GM23338 (cell line): ENCODE data around the gene AOPEP. TPM values are rescaled to one million over a fixed set of nuclear protein-coding genes. Genes with fewer than 3 reads are reported as not detected.
"Not testable (repeated sequence)": the region's sequence is repeated elsewhere in the genome, so short reads cannot be mapped to it uniquely, and the experiment has no call there.

Source experiments
- ATAC-seq: fragments of 200-7000 bp; cut with Tn5 transposase; 3 replicates; pipeline ENCODE4 v1.9.1; 2020
- DNase-seq: peaks from one replicate; pipeline ENCODE4 v3.0.0-alpha.2; 2015; ENCODE audit warnings: low spot score
- H2AFZ ChIP-seq: fragments of 200-600 bp; sonication (generic); 2 replicates; pipeline ENCODE4 v1.8.0; 2016; ENCODE audit warnings: antibody characterized with exemption, mild to moderate bottlenecking, moderate library complexity
- H3F3A ChIP-seq: fragments of 200-600 bp; sonication (generic); replicated peaks from 2 replicates; pipeline ENCODE4 v1.8.0; 2017; ENCODE audit warnings: antibody characterized with exemption, mixed run types, low read depth
- H3K27ac ChIP-seq: fragments of 200-600 bp; sonication (generic); 2 replicates; pipeline ENCODE4 v1.6.1; 2016; ENCODE audit warnings: low read depth
- H3K27me3 ChIP-seq: fragments of 200-600 bp; sonication (generic); 2 replicates; pipeline ENCODE4 v1.8.0; 2016; ENCODE audit warnings: mild to moderate bottlenecking, mixed run types, moderate library complexity; ENCODE audit not compliant: insufficient read depth
- H3K36me3 ChIP-seq: fragments of 200-600 bp; sonication (generic); 2 replicates; pipeline ENCODE4 v1.8.0; 2016; ENCODE audit warnings: mild to moderate bottlenecking; ENCODE audit not compliant: insufficient read depth
- H3K4me1 ChIP-seq: fragments of 200-600 bp; sonication (generic); 2 replicates; pipeline ENCODE4 v1.8.0; 2016; ENCODE audit warnings: mild to moderate bottlenecking, moderate library complexity; ENCODE audit not compliant: insufficient read depth
- H3K4me2 ChIP-seq: fragments of 200-600 bp; sonication (generic); 2 replicates; pipeline ENCODE4 v1.7.1; 2017; ENCODE audit warnings: mixed run types
- H3K4me3 ChIP-seq: fragments of 200-600 bp; sonication (generic); 2 replicates; pipeline ENCODE4 v1.6.1; 2016; ENCODE audit warnings: mixed run types
- H3K79me2 ChIP-seq: fragments of 200-600 bp; sonication (generic); replicated peaks from 2 replicates; pipeline ENCODE4 v1.8.0; 2017; ENCODE audit warnings: mild to moderate bottlenecking; ENCODE audit not compliant: insufficient read depth
- H3K9me2 ChIP-seq: fragments of 200-600 bp; sonication (generic); 2 replicates; pipeline ENCODE4 v1.8.0; 2017; ENCODE audit not compliant: insufficient read depth
- H4K20me1 ChIP-seq: fragments of 200-600 bp; sonication (generic); replicated peaks from 2 replicates; pipeline ENCODE4 v1.8.0; 2017; ENCODE audit warnings: mild to moderate bottlenecking; ENCODE audit not compliant: insufficient read depth
- H3K27ac Mint-ChIP-seq: 2 replicates; pipeline ENCODE4 v1.8.0; 2020; ENCODE audit warnings: inconsistent platforms, mild to moderate bottlenecking, moderate library complexity, mixed read lengths
- H3K27me3 Mint-ChIP-seq: 3 replicates; pipeline ENCODE4 v1.8.0; 2022; ENCODE audit warnings: low read depth, mild to moderate bottlenecking, moderate library complexity, mixed read lengths, inconsistent platforms; ENCODE audit not compliant: insufficient read depth, poor library complexity
- H3K36me3 Mint-ChIP-seq: 3 replicates; pipeline ENCODE4 v1.8.0; 2021; ENCODE audit warnings: low read depth, mild to moderate bottlenecking, inconsistent platforms, moderate library complexity, mixed read lengths
- H3K4me1 Mint-ChIP-seq: 3 replicates; pipeline ENCODE4 v1.8.0; 2020; ENCODE audit warnings: mild to moderate bottlenecking, inconsistent platforms, mixed read lengths
- H3K4me3 Mint-ChIP-seq: 3 replicates; pipeline ENCODE4 v1.8.0; 2021; ENCODE audit warnings: moderate library complexity, mild to moderate bottlenecking, inconsistent platforms, mixed read lengths
- H3K9me3 Mint-ChIP-seq: 3 replicates; pipeline ENCODE4 v1.8.0; 2020; ENCODE audit warnings: moderate library complexity, mild to moderate bottlenecking, inconsistent platforms, mixed read lengths
- CREB1 ChIP-seq: fragments of 250-450 bp; sonication (Bioruptor Pico); IDR thresholded peaks from 2 replicates; pipeline ENCODE4 v1.5.0; 2020; ENCODE audit warnings: low read depth, mild to moderate bottlenecking, moderate library complexity
- EZH2 ChIP-seq: fragments of 200-600 bp; sonication (generic); IDR thresholded peaks from one replicate; pipeline ENCODE4 v1.8.0; 2017; ENCODE audit warnings: antibody characterized with exemption, mild to moderate bottlenecking, low read depth; ENCODE audit not compliant: unreplicated experiment
- EZH2phosphoT487 ChIP-seq: fragments of 200-600 bp; sonication (generic); IDR thresholded peaks from one replicate; pipeline ENCODE4 v1.8.1; 2018; ENCODE audit warnings: antibody characterized with exemption; ENCODE audit not compliant: unreplicated experiment
- JUNB ChIP-seq: IDR thresholded peaks from one replicate; pipeline ENCODE4 v1.6.1; 2016; ENCODE audit warnings: antibody characterized with exemption; ENCODE audit not compliant: unreplicated experiment
- NANOG ChIP-seq: IDR thresholded peaks from 2 replicates; pipeline ENCODE4 v1.6.1; 2016; ENCODE audit warnings: antibody characterized with exemption, borderline replicate concordance
- POLR2AphosphoS5 ChIP-seq: IDR thresholded peaks from 2 replicates; pipeline ENCODE4 v1.6.1; 2016; ENCODE audit warnings: antibody characterized with exemption, low read depth
- STAT1 ChIP-seq: IDR thresholded peaks from one replicate; pipeline ENCODE4 v1.6.1; 2016; ENCODE audit warnings: antibody characterized with exemption; ENCODE audit not compliant: unreplicated experiment
- ZNF114 ChIP-seq: fragments of 250-450 bp; sonication (Bioruptor Pico); IDR thresholded peaks from 2 replicates; pipeline ENCODE4 v1.5.0; 2020; ENCODE audit warnings: mild to moderate bottlenecking, moderate library complexity
- ZNF331 ChIP-seq: fragments of 250-450 bp; sonication (Bioruptor Pico); IDR thresholded peaks from 2 replicates; pipeline ENCODE4 v1.5.0; 2020; ENCODE audit warnings: low read depth, mild to moderate bottlenecking, moderate library complexity
- polyA plus RNA-seq: library from polyadenylated mRNA; unstranded; fragments of >200 nt; fragmentation: Nextera tagmentation; extraction: Ambion mirVana; gene quantifications from 2 replicates; pipeline ENCODE4 v1.2.1, GENCODE V29; 2016
- total RNA-seq: library from RNA; depleted of rRNA; stranded (reverse); fragments of >200 nt; shearing (Covaris generic); gene quantifications from 2 replicates; pipeline ENCODE4 v1.2.3, GENCODE V29; 2014
- TF ChIP-seq, protein P1 (sequence below): IDR thresholded peaks from 2 replicates; pipeline ENCODE4 v1.6.1; 2016; ENCODE audit warnings: antibody characterized with exemption
- TF ChIP-seq, protein P2 (sequence below): IDR thresholded peaks from one replicate; pipeline ENCODE4 v1.6.1; 2018; ENCODE audit warnings: antibody characterized with exemption; ENCODE audit not compliant: unreplicated experiment

Gene AOPEP
- total and polyA plus RNA-seq, 2 experiments from 2014 or later: 7.0 to 16.5 TPM

- TF ChIP-seq, protein P1, sequence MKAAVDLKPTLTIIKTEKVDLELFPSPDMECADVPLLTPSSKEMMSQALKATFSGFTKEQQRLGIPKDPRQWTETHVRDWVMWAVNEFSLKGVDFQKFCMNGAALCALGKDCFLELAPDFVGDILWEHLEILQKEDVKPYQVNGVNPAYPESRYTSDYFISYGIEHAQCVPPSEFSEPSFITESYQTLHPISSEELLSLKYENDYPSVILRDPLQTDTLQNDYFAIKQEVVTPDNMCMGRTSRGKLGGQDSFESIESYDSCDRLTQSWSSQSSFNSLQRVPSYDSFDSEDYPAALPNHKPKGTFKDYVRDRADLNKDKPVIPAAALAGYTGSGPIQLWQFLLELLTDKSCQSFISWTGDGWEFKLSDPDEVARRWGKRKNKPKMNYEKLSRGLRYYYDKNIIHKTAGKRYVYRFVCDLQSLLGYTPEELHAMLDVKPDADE: no peak
- TF ChIP-seq POLR2AphosphoS5 (no peak), EZH2 (no peak)
Measured at GRCh38 chr9:94961870-94962269, 235.4 kb downstream of the AOPEP start (continued).

GRCh38 chr9:94965631-94966030 lies 239.1 kb downstream of the AOPEP start:
- not testable (repeated sequence) for H3K27ac Mint-ChIP-seq, H3K27ac ChIP-seq, H3K4me3 Mint-ChIP-seq, H3K4me1 Mint-ChIP-seq, H3K4me1 ChIP-seq, H3K27me3 Mint-ChIP-seq, H2AFZ ChIP-seq, ATAC-seq, H3K27me3 ChIP-seq, H3K4me2 ChIP-seq, H3K36me3 Mint-ChIP-seq, H3K4me3 ChIP-seq, DNase-seq, H3K79me2 ChIP-seq, H4K20me1 ChIP-seq, H3F3A ChIP-seq, H3K9me3 Mint-ChIP-seq, H3K36me3 ChIP-seq, H3K9me2 ChIP-seq

DNA sequence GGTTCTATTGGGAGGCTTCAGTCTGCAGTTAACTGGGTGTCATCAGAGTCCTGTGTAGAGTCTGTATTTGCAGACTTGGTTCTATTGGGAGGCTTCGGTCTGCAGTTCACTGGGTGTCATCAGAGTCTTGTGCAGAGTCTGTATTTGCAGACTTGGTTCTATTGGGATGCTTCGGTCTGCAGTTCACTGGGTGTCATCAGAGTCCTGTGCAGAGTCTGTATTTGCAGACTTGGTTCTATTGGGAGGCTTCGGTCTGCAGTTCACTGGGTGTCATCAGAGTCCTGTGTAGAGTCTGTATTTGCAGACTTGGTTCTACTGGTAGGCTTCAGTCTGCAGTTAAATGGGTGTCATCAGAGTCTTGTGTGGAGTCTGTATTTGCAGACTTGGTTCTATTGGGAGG lies 239.5 kb downstream of the AOPEP start:
- H3K4me2 ChIP-seq, H3K9me2 ChIP-seq, H3K27me3 ChIP-seq, H3K36me3 Mint-ChIP-seq, H3F3A ChIP-seq, H3K27ac ChIP-seq, H3K36me3 ChIP-seq, DNase-seq, H3K79me2 ChIP-seq, H3K4me3 Mint-ChIP-seq, H4K20me1 ChIP-seq, H3K9me3 Mint-ChIP-seq, H3K4me3 ChIP-seq, H3K27me3 Mint-ChIP-seq, H3K4me1 ChIP-seq, H3K4me1 Mint-ChIP-seq, H3K27ac Mint-ChIP-seq, H2AFZ ChIP-seq, ATAC-seq: not testable (repeated sequence)

DNA sequence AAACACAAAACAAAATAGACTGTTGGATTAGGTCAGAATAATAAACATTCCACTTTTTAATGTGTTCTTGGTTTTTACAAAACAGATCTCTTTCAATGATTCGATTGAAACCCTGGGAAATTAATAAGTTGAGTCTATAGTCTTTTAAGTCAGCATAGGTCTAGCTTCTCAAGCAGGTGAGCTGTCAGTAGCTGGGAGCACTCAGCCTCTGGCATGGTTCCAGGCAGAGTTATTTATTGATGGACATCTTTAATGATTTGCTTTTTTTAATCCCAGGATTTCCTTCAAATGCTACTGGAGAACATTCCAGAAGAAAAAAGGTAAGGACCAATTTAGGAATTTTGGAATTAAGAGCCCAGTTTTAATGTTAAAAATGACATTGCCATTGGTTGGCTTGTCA lies 241.0 kb downstream of the AOPEP start:
- no peak overlapping the region for H2AFZ ChIP-seq
- Mint-ChIP-seq H3K36me3 (no peaks in the 10 kb centered on the region), H3K27ac (no peak overlapping the region)
- TF ChIP-seq ZNF331 (CRISPR knock-in tag) (no peak), NANOG (no peak), POLR2AphosphoS5 (no peak), CREB1 (no peak), STAT1 (no peak), ZNF114 (CRISPR knock-in tag) (no peak), JUNB (no peak), EZH2phosphoT487 (no peak)
- TF ChIP-seq, protein P2, sequence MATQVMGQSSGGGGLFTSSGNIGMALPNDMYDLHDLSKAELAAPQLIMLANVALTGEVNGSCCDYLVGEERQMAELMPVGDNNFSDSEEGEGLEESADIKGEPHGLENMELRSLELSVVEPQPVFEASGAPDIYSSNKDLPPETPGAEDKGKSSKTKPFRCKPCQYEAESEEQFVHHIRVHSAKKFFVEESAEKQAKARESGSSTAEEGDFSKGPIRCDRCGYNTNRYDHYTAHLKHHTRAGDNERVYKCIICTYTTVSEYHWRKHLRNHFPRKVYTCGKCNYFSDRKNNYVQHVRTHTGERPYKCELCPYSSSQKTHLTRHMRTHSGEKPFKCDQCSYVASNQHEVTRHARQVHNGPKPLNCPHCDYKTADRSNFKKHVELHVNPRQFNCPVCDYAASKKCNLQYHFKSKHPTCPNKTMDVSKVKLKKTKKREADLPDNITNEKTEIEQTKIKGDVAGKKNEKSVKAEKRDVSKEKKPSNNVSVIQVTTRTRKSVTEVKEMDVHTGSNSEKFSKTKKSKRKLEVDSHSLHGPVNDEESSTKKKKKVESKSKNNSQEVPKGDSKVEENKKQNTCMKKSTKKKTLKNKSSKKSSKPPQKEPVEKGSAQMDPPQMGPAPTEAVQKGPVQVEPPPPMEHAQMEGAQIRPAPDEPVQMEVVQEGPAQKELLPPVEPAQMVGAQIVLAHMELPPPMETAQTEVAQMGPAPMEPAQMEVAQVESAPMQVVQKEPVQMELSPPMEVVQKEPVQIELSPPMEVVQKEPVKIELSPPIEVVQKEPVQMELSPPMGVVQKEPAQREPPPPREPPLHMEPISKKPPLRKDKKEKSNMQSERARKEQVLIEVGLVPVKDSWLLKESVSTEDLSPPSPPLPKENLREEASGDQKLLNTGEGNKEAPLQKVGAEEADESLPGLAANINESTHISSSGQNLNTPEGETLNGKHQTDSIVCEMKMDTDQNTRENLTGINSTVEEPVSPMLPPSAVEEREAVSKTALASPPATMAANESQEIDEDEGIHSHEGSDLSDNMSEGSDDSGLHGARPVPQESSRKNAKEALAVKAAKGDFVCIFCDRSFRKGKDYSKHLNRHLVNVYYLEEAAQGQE: no peak

More for the DNA sequence above, 241.0 kb downstream of the AOPEP start:
- no peaks in the 10 kb centered on the region for H3K79me2 ChIP-seq
- H3K9me2 ChIP-seq: no peaks in the 10 kb centered on the region
- no peak overlapping the region for H3K4me2 ChIP-seq
- no peaks in the 10 kb centered on the region for H3K9me3 Mint-ChIP-seq
- no peak overlapping the region for H3K4me3 ChIP-seq
- no peaks in the 10 kb centered on the region for H3K4me1 ChIP-seq
- peaks cover 3% of the 10 kb centered on the region for H3K27me3 Mint-ChIP-seq
- no peak for DNase-seq
- H3K36me3 ChIP-seq: no peaks in the 10 kb centered on the region
- H3K4me1 Mint-ChIP-seq: peaks cover 14% of the 10 kb centered on the region
- no peaks in the 10 kb centered on the region for H4K20me1 ChIP-seq
- ATAC-seq: no peak
- no peak overlapping the region for H3K27ac ChIP-seq
- no peaks in the 10 kb centered on the region for H3F3A ChIP-seq
- H3K27me3 ChIP-seq: no peaks in the 10 kb centered on the region
- H3K4me3 Mint-ChIP-seq: no peak overlapping the region
